ENCODE measurements around the gene CLDN14.

Gene CLDN14

GRCh38 chr21:36508948-36509347 lies 29.0 kb upstream of the CLDN14 start:
- TF ChIP-seq CTCF (conservative IDR thresholded peaks at IDR 0.05): no peak
- no peak for TF ChIP-seq ZFX (IDR thresholded peaks at IDR 0.05)
- H3K27ac ChIP-seq: peak overlapping the region; percentile 83

- TF ChIP-seq CTCF (conservative IDR thresholded peaks at IDR 0.05): no peak
- no peak for TF ChIP-seq ZFX (IDR thresholded peaks at IDR 0.05)
- peak overlapping the region; percentile 33 for H3K27ac ChIP-seq
Measured at GRCh38 chr21:36507397-36508018, 27.6 kb upstream of the CLDN14 start.

- TF ChIP-seq ZFX (IDR thresholded peaks at IDR 0.05): no peak
- TF ChIP-seq CTCF (conservative IDR thresholded peaks at IDR 0.05): no peak
- H3K27ac ChIP-seq: peak overlapping the region; percentile 33; the same call in 1 of the 2 replicates
Measured at GRCh38 chr21:36506482-36506881, 26.6 kb upstream of the CLDN14 start.

GRCh38 chr21:36504067-36505058 lies 24.4 kb upstream of the CLDN14 start:
- no peak overlapping the region for H3K27ac ChIP-seq
- TF ChIP-seq ZFX (IDR thresholded peaks at IDR 0.05): no peak
- peak; percentile 85 for TF ChIP-seq CTCF (conservative IDR thresholded peaks at IDR 0.05)

GRCh38 chr21:36502365-36502764 lies 22.4 kb upstream of the CLDN14 start:
- H3K27ac ChIP-seq: no peak overlapping the region
- no peak for TF ChIP-seq ZFX (IDR thresholded peaks at IDR 0.05)
- no peak for TF ChIP-seq CTCF (conservative IDR thresholded peaks at IDR 0.05)

GRCh38 chr21:36501589-36501892 lies 21.6 kb upstream of the CLDN14 start:
- H3K27ac ChIP-seq: peak overlapping the region; percentile 83; the same call in 1 of the 2 replicates
- no peak for TF ChIP-seq ZFX (IDR thresholded peaks at IDR 0.05)
- no peak for TF ChIP-seq CTCF (conservative IDR thresholded peaks at IDR 0.05)
